OCI-M2 (cell line): Measurements from ENCODE around the gene FIGNL1.

Source experiments
- DNase-seq: peaks from one replicate; lab custom pipeline; 2025; ENCODE audit not compliant: unreplicated experiment; lab: John Stamatoyannopoulos, UW

FIGNL1 gene, protein sequence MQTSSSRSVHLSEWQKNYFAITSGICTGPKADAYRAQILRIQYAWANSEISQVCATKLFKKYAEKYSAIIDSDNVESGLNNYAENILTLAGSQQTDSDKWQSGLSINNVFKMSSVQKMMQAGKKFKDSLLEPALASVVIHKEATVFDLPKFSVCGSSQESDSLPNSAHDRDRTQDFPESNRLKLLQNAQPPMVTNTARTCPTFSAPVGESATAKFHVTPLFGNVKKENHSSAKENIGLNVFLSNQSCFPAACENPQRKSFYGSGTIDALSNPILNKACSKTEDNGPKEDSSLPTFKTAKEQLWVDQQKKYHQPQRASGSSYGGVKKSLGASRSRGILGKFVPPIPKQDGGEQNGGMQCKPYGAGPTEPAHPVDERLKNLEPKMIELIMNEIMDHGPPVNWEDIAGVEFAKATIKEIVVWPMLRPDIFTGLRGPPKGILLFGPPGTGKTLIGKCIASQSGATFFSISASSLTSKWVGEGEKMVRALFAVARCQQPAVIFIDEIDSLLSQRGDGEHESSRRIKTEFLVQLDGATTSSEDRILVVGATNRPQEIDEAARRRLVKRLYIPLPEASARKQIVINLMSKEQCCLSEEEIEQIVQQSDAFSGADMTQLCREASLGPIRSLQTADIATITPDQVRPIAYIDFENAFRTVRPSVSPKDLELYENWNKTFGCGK

GRCh38 chr7:50449881-50450589, at the start of gene FIGNL1:
Gene FIGNL1 (minus strand): TSS chr7:50450350. CDS start chr7:50447287, 3,063 bp downstream.
- no peak for DNase-seq

DNA sequence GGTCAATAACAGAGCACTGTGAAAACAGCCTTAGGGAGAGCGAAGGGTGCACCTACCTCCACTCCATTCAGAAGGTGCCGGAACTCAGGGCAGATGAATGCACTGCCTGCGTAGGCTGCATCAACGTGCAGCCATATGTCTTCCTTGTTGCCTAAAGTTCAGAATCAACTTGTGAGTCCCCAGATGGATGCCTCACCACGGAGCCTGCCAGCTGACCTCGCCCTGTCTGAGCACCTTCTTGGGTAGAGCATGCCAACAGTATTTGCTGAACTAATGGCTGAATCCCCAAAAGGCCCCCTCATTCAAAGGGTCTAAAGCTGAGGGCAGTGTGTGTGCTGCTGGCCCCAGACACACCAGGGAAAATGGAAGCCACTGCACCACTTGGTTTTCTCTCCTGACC, 48.9 kb upstream of the FIGNL1 start:
- no peak for DNase-seq

DNA sequence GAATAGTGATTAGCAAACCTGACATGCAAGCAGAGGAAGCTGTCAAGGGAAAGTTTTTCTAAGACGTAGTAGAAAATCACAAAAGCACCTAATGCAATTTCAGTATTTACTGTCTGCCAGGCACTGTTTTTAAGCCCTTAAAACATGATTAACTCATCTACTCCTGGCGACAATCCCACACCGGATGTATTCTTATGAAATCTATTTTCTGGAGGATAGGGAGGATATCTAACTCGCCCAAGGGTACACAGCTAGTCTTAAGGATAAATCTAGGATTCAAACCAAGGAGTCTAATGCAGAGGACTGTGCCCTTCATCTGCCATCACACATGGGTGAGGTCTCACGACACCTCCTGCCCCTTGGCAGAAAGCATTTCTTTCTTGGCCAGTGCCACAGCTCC, 47.8 kb upstream of the FIGNL1 start:
- DNase-seq, result no peak

- DNase-seq, result peak; percentile 64
Observed at GRCh38 chr7:50497068-50497642, 47.0 kb upstream of the FIGNL1 start.

DNA sequence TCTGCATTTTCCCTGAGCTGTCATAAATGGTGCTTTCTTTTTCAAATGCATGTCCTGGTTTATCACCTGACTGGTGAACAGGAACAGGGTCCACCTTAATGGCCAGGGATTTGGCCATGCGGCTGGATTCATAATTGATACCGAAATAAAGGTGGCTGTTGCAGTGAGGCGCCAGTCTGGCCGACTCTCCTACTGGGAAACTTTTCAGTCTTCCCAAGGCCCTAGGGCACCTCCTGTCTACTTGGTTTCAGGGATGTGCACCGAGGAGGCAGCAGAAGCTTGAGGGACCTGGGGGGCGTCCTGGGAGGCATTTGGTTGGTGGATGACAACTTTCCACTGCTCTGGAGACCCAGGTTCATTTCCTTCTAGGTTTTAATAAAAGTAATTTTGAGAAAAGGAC, 46.4 kb upstream of the FIGNL1 start:
- no peak for DNase-seq

DNA sequence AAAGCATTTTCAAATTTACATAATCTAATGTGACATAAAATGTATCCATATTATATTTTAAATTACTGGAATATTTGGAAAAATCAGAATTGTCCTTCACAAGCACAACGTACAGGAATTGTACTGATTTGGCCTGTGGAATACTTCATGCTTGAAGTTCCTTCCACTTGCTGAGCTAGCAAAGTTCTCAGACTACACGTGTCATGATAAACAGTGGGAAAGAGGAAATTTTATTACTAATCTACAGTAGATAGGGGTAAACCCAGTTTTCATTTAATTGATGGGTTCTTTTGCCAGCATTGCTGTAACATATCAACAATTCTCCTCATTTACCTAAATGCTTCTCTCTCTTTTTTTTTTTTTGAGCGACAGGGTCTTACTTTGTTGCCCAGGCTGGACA, 45.6 kb upstream of the FIGNL1 start:
- DNase-seq, result no peak

DNA sequence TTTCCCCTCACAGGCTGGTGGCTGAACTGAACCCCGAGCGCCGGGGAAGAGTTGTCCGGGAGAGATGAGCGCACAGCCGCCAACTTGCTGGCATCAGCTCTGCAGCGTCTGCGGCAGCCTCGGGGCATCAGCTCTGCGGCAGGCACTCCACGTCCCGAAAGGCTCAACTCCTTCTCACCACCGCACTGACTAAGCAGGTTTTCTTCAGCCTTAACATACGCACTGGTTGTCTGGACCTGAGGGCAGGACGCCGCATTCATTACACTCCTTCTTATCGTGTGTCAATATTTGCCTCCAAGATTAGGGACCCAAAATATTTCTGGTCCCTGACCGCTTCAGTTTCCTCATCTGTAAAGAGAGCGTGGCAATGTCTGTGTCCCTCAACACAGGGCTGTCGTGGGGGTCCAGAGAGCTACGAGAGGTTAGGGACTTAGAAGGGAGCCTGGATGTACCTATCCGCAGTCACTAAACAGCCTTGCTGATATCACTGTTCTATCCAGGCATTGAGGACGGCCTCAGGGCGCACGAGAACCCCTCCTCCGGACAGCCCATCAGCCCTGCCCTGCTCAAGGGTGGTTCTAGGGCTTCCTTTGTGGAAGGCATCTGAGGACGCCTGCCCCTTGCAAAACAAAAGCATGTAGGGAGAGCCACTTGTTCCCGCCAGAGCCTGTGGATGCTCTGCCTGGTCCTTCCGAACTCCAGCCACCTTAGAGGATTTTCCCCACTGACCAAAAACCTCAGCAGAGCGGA, 42.8 kb upstream of the FIGNL1 start:
- DNase-seq, result no peak

DNA sequence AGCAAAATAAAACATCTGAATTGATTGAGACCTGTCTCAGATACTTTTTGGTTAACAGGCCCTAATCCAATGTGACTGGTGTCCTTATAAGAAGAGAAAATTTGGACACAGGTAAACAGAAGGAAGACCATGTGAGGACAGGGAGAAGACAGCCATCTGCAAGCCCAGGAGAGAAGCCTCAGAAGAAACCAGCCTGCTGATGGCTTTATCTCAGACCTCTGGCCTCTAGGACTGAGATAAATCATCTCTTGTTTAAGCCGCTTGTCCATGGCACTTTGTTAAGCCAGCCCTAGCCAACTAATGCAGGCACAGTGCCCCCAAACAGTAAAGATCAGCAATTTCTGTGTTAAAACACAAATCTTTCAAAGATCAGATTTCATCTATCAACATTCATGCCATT, 41.8 kb upstream of the FIGNL1 start:
- no peak for DNase-seq

DNA sequence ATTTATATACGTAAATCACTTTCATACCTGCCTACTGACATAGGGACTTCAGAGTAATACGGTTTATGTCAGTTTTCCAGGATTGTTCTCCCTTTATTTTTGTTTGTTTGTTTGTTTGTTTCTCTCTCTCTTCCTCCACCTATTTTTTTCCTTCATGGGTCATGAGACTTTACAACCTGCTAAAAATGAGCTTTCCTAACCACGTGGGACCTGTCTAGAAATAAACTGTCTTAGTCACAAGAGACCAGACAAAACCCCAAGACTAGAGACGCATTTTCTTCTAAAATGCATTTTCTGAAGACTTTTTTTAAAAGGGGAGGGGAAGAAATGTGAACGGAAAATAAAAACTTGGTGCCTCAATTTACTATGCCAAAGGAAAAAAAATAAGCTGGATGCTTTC, 41.1 kb upstream of the FIGNL1 start:
- DNase-seq, result no peak

- DNase-seq, result no peak
Observed at GRCh38 chr7:50488379-50488778, 38.2 kb upstream of the FIGNL1 start.

GRCh38 chr7:50486512-50486911, 36.4 kb upstream of the FIGNL1 start:
- DNase-seq, result no peak

- no peak for DNase-seq
Observed at GRCh38 chr7:50481867-50482266, 31.7 kb upstream of the FIGNL1 start.

DNA sequence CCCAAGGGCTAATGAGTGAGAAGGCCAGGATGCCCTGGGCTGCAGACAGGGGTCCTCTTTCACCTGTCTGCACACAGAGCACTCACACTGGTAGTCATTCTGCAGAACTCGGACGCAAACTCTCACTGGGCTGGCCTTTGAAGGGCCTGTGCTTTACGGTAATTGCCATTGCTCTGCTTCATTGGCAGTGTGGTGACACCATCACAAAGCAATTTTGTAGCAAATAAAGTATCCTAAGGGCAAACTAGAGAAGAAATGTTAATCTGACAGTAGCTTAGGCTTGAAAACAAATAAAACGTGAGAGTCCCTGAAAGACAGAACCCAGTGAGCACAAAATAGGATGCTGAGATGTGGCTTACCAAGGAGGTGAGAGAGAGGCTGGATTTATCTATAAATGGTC, 30.6 kb upstream of the FIGNL1 start:
- no peak for DNase-seq

DNA sequence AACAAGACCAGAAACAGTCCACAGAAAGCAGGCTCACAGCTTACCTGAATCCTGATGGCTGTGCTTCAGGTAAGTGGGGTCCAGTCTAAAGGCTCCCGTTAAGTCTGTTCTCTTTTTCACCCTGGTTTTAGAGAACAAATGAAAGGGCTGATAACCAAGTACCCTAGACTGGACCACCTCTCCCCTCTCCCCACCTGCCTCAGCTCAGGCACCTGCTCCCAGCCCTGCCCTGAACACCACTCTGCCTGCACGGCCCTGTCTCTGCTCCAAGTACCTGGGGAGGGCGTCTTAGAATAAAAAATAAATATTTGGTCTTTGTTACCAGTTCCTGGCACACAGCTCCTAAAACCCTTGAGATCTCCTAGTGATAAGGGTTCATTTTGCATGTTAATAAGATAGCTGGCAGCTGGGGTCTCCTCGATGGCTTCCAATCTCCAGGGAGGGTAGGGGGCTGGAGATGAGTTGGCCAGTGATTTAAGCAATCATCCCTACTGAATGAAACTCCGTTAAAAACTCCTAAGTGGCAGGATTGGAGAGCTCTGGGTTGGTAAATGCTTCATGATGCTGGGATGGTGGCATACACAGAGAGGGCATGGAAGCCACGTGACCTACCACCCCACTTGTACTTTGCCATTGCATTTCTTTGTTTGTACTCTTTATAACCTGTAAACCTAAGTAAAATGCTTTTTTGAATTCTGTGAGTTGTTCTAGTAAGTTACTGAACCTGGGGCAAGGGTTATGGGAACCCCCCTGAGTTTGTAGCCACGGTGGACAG, 29.8 kb upstream of the FIGNL1 start:
- DNase-seq, result no peak

DNA sequence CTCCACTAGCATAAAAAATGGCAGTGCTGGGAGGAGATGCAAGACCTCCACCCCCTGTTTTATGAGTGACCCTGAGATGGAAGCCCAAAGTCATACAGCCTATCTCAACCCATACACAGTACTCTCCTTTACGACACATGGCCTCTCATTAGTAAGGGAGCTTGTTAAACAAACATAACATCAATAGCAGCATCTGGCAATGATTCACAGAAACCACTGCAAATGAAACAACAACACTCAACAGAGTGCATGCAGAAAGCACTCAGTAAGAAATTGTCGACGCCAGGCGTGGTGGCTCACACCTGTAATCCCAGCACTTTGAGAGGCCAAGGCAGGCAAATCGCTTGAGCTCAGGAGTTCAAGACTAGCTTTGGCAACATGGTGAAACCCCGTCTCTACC, 27.5 kb upstream of the FIGNL1 start:
- DNase-seq, result no peak

GRCh38 chr7:50476953-50477625, 26.9 kb upstream of the FIGNL1 start:
- no peak for DNase-seq

DNA sequence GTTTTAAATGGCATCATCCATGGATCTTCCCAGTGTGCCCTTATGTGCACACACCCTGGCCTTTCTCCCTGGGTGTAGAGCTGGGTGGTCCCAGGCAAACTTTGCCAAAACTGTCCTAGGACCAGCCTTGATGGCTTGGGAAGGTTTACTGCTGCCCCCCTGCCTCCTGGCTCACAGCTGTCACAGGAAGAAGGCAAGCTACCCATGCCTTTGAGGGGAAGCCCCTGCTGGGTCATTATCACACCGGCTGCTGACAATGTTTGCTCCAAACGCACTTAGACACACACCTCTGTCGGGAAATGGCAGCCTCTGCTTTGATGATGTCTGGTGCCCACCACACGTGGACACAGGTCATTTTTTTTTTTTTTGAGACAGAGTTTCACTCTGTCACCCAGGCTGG, 25.2 kb upstream of the FIGNL1 start:
- DNase-seq, result no peak

- DNase-seq, result no peak
Observed at GRCh38 chr7:50474382-50475160, 24.4 kb upstream of the FIGNL1 start.

DNA sequence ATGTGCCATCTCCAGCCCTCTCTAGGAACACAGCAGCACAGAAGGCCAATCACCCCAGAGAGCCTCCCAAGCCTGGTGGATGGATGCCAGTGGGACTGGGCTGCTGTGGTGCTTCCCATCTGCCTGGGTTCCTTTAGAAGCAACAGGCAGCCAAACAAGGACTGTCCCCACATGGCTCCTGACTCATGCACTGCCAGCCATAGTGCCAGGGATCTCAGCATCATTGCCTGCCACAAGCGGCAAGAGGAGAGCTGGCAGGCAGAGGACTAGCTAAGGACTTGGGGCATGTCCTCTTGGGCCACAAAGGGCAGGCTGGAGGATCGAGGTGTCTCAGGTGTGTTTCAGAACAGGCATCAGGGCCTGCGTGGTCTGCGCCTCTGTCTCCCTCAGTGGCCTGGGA, 23.4 kb upstream of the FIGNL1 start:
- DNase-seq, result no peak
